NCI-H446 treated with DMSO at 0.1 percent for 48 hours (cell line): ENCODE results near the gene ST3GAL4.
"Not testable (repeated sequence)": the region's sequence is repeated elsewhere in the genome, so short reads cannot be mapped to it uniquely, and the experiment has no call there.

Experiments used
- DNase-seq: peaks from one replicate; lab custom pipeline; 2025; lab: John Stamatoyannopoulos, UW

The ST3GAL4 gene

GRCh38 chr11:126364735-126365134 is 9.2 kb downstream of the ST3GAL4 start:
- not testable (repeated sequence) for DNase-seq

- not testable (repeated sequence) for DNase-seq
Observed at GRCh38 chr11:126365508-126365907, 10.0 kb downstream of the ST3GAL4 start.

DNA sequence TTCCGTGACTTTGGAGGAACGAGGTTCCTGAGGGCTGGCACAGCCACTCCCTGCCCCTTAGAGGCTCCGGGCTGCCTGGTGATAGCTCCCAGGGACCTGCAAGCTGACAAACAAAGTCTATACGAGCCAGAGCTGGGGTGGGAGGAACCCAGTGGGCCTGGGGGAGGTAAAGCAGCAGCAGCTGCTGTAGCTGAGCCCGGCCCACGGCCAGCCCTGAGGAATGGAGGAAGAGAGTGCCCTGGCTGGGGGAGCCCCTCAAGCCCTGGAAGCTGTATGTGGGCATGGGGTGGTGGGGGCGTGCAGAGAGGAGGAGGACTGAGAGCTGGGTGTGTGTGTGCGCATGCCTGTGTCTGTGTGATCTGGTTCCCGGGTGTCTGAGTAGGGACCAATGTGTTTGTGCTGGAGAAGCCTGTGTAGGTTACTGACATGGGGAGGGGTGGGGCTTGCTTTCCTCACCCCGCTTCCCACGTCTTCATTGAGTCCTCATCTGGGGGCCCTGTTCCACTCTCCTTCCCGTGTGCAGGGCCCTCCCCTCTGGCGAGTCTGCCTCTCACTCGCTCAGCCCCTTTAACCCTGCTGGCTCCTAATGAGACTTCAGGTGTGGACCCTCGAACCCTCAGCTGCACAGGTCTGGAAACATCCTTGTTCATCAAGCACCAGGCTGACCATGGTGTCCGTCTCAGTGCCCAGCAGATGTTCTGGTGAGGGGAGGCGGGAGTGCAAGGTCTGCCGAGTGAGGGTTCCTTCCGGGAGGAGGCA is 10.8 kb downstream of the ST3GAL4 start:
- no peak for DNase-seq

- not testable (repeated sequence) for DNase-seq
Observed at GRCh38 chr11:126366823-126367654, 11.6 kb downstream of the ST3GAL4 start.

GRCh38 chr11:126367806-126368205 is 12.3 kb downstream of the ST3GAL4 start:
- not testable (repeated sequence) for DNase-seq

DNA sequence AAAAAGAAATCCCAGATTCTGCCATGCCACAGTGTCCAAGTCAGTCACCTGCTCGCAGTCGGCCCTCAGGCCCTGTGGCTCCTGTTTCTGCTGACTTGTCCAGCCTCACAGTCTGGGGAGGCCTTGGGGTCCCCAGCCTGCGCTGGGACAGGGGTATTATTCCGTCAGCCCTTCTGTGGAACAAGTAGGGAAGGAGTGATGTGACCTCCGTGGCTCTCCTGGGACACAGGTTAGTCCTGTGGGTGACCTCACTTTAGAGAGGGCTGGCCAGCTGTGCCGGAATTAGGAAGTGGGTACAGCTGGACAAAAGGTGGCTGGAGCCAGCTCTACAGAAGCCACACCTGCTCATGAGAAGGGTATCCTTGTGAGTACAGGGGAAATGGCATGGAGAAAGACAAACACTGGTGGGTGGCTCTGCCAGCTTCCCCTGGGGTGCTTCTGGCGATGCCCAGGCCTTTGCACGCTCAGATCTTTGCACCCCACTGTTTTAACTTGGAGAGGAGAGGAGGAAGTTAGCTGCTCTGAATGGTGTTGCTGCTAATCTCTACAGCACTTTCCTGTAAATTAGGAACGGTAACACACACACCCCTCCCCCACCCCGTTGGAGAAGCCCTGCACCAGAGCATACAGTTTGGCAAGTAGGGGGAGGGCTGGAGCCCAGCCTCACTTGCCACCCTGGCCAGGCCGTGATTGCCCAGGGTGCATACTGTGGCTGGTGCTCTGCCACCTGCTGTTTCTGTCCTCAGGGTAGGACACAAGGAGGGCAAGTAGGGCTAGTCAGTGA is 13.0 kb downstream of the ST3GAL4 start:
- DNase-seq = not testable (repeated sequence)

DNA sequence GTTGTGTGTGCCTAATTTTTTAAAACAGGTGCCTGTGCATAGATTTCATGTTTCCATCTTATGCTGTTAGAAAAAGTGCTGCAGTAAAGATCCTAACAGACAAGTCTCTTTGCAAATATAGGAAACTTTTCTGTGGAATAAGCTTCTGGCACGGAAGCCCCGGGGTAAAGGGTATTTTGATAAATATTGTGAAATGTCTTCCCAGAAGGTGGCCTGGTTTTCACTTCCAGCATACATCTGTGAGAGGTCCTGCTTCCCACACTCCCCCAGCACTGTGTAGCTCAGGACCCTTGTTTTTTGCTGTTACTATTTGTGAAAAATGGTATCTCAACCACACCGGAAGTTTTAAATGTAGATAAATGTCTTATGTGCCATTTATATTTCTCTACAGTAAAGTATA is 14.5 kb downstream of the ST3GAL4 start:
- no peak for DNase-seq

DNA sequence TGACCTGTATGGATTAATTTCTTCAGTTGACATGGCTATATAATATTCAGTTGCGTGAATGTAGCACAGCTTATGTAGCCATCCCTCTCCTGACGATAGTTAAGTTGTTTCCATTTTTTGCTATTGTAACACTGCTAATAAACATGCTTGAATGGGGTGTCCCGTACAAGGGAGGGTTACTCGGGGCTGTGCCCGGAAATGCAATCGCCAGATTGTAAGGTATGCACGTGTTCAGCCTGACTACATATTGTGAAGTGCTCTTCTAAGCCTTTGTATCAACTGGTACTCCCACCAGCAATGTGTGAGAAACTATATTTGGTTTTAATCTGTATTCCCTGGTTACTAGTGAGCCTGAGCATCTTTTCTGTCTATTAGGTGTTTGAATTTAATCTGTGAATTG is 16.1 kb downstream of the ST3GAL4 start:
- DNase-seq = no peak

DNA sequence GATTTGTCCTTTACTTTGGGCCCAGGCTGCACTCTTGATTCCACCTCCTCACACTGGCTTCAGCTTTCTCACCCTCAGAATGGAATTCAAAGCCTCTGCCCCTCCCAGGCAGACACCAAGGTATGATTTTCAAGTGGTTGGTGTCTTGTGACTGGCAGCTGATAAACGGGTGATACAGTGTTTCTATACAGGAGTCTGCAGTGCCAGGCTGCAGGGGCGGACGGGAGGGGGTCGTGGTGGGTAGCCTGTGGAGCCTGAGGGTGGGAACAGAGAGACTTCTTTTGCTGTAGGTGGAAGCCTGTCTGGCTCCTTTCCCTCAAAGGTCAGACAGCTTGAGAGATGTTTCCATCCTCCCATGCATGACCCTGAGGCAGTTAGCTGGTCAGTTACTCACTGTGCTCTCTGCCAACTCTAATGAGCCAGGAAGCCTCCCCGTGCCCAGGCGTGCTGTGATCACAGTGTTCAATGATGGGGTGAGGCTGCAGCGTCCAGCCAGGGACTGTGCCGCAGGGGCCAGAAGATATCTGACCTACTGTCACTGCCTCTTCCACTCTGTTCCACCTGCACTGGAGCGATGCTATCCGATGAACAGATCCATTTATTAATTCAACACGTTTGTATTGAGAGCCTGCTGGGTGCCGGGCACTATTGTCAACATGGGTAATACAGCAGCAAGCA is 18.0 kb downstream of the ST3GAL4 start:
- DNase-seq = not testable (repeated sequence)

- not testable (repeated sequence) for DNase-seq
Observed at GRCh38 chr11:126374562-126375300, 19.2 kb downstream of the ST3GAL4 start.

DNA sequence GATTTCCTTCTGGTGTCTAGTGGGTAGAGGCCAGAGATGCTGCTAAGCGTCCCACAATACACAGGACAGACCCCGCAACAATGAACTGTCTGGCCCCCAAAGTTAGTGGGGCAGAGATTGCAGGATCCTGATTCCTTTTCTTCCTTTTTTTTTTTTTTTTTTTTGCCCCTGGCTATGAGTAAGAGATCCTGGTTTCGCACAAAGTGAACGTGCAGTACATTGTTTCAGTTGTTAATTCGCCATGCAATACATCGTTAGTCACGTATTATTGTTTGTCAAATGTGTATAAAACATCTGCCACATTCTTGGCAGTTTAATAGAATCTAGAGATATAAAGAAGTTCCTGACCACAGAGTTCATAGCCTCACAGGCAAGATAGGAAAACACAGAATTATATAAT is 20.2 kb downstream of the ST3GAL4 start:
- no peak for DNase-seq

- DNase-seq = peak; percentile 63
Observed at GRCh38 chr11:126378763-126379162, 23.3 kb downstream of the ST3GAL4 start.

- no peak for DNase-seq
Observed at GRCh38 chr11:126380909-126381308, 25.4 kb downstream of the ST3GAL4 start.

- DNase-seq = not testable (repeated sequence)
Observed at GRCh38 chr11:126381960-126382359, 26.5 kb downstream of the ST3GAL4 start.

- not testable (repeated sequence) for DNase-seq
Observed at GRCh38 chr11:126382641-126383040, 27.2 kb downstream of the ST3GAL4 start.

DNA sequence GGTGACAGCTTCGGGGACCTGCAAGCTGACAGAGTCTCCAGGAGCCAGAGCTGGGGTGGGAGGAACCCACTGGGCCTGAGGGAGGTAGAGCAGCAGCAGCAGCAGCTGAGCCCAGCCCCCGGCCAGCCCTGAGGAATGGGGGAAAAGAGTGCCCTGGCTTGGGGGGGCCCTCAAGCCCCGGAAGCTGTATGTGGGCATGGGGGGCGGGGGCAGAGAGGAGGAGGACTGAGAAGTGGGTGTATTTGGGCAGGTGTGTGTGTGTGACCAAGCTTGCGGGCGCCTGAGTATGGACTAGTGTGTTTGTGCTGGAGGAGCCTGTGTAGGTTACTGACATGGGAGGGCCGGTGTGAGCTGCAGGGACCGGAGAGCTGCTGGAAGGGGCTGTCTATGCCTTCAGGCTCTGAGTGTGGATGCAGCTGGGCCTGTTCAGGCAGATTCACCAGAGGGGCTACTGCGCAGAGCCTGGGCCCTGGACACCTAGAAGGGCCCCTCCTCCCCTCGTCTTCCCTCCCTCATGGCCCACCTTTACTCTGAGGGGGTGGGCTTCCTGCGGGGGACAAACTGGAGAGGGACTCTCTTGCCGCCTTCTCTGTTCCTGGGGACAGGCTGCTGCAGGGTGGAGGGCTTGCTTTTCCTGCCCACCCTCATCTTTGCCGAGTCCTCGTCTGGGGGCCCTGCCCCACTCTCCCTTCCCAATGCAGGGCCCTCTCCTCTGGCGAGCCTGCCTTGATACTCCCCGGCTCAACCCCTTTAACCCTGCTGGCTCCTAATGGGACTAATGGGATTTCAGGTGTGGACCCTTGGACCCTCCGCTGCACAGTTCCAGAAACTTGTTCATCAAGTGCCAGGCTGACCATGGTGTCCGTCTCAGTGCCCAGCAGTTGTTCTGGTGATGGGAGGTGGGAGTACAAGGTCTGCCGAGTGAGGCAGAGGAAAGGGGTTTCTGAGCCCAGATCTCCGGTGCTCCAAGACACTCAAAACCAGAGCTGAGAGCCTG is 28.2 kb downstream of the ST3GAL4 start:
- DNase-seq = no peak

DNA sequence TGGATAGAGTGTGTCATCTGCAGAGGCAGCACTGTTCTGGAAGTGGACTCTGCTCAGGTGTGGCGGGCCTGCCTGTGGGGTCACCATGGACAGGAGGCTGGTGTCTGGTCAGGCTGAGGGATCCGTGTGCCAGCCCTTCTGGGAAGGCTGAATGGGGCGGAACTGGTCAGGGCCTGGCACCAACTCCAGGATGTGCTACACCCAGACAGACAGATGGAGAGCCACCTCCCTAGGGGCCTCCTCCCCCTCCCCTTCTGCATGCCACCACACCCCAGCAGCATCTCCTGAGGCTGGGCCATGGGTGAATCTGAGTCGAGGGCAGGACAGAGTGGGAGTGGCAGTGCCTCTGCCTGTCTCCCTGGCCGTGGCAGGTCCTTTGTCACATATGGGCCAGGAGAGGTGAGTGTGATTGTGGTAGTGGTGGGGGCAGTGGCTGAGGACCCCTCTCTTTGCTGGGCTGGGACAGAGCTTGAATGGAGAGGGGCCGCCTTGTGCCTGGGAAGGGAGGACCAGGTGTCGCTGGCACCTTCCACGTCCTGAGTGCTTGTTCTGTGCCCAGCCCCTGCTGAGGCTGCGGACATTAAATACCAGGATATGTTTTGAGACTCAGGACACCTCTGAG is 29.1 kb downstream of the ST3GAL4 start:
- no peak for DNase-seq

GRCh38 chr11:126385991-126386728 is 30.7 kb downstream of the ST3GAL4 start:
- DNase-seq = no peak

GRCh38 chr11:126386729-126387071 is 31.2 kb downstream of the ST3GAL4 start:
- DNase-seq = not testable (repeated sequence)
